VCaP (cell line): ENCODE measurements around the gene PUS3.

Source experiments
- H3K27ac ChIP-seq: fragments of 450-650 bp; 2 replicates; pipeline ENCODE4 v1.5.1; 2017
- CTCF ChIP-seq: fragments of 450-650 bp; conservative IDR thresholded peaks from 2 replicates; pipeline ENCODE4 v1.5.1; 2017; ENCODE audit warnings: mild to moderate bottlenecking, moderate library complexity

Gene PUS3

DNA sequence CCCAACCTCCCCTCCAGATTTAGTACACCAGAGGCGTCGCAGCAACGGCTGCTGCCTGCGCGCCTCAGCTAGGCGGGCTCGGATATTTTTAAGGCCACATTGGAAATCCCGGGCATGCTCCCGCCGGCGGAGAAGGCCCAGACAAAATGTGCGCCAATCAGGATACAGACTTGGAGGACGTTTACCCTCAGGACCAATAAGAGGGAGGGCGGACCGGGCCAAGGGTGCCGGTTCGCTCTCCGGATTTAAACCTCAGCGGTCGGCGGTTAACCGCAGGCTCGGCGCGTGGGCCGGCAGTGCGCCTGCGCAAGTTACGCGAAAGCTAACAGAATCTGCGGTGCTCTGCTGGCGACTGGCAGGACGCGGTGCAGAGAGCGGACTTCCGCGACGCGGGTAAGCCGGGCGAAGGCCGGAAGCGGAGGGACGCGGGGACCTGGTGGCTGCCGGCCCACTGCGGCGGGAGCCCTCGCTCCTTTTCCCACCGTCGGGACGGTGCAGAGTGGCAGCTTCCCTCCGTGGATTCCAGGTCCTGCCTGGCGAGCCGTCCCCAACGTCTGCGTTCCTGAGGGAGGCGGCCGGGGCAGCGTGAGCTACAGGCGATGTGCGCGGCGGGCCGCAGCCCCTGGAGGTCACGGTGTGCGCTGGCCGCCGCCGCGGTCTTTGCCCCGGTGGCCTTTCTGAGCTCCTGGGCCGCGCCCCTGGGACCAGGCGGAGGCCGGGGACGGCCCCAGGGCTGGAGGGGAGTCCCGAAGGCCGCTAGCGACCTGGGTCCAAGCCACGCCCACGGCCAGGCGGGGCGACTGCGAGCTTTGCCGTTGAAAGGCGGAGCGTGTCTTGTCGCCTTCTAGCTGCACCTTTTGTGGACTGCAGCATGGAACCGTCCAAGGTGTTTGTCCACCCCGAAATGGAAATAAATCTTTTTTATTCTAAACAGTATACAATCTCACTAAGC, 15.4 kb downstream of the PUS3 start, which contains the start of gene HYLS1:
HYLS1 (plus strand) TSS at position 296 of the 952 bp plus-strand sequence. CDS start 11,701 bp downstream, outside the sequence.
- peak within 1 kb of the TSS; percentile 96 for H3K27ac ChIP-seq
- no peak; the same call in 1 of the 2 replicates for TF ChIP-seq CTCF

- TF ChIP-seq CTCF, result no peak
- peak overlapping the region; percentile 96 for H3K27ac ChIP-seq
These were observed 16.0 kb downstream of the PUS3 start for GRCh38 chr11:125886997-125887372.

DNA sequence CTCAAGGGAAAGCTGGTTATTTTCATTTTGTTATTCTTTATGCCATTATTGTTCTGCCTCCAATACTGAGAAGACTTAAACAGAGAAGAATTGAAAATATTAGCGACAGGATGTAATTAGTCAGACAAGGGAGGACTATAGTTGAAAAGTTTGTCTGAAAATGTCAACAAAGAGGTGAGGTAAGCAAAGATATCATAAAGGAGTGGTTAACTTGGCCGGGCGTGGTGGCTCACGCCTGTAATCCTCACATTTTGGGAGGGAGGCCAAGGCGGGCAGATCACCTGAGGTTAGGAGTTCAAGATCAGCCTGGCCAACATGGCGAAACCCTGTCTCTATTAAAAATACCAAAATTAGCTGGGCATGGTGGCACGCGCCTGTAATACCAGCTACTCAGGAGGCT, 19.6 kb downstream of the PUS3 start:
- TF ChIP-seq CTCF, result no peak
- no peak overlapping the region for H3K27ac ChIP-seq

DNA sequence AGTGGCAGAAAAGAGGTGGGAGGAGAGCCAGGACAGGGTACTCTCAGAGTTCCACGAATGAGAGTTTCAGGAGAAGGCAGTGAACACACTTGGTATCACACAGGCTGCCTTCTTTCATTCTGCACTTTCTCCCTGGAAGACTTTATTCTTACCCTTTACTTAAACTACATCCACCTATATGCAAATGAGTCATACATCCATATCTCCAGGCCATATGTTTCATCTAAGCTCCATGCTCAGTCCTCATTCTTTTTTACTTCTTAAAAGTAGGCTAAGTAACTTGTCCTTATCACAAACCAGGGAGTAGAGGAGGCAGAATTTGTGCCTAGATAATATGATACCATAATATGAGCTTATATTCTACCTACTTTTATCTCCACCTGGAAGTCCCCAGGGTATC, 21.7 kb downstream of the PUS3 start:
- H3K27ac ChIP-seq, result no peak overlapping the region
- TF ChIP-seq CTCF, result no peak

GRCh38 chr11:125874556-125875124, 28.4 kb downstream of the PUS3 start:
- peak; percentile 90 for TF ChIP-seq CTCF

GRCh38 chr11:125873881-125874555, 29.0 kb downstream of the PUS3 start:
- TF ChIP-seq CTCF, result no peak
- peak overlapping the region; percentile 90 for H3K27ac ChIP-seq

More at GRCh38 chr11:125874556-125875124, 28.4 kb downstream of the PUS3 start:
- H3K27ac ChIP-seq, result peak overlapping the region; percentile 90

GRCh38 chr11:125872138-125872491, 30.9 kb downstream of the PUS3 start:
- TF ChIP-seq CTCF, result no peak
- peak overlapping the region; percentile 90; the same call in 1 of the 2 replicates for H3K27ac ChIP-seq
